ENCODE data around the gene GPR132. TPM values are rescaled to one million over a fixed set of nuclear protein-coding genes. Genes with fewer than 3 reads are reported as not detected.

Gene GPR132
- total RNA-seq, 1 donor from 2014 or later, result 48.5 TPM

GRCh38 chr14:105026802-105027563, 38.2 kb downstream of the GPR132 start:
- DNase-seq (no peak), ATAC-seq (ENCODE audit: low read depth) (no peak)
- Mint-ChIP-seq H3K9me3 (no peaks in the 10 kb centered on the region), H3K36me3 (ENCODE audit: low read depth) (peaks cover 2% of the 10 kb centered on the region), H3K4me3 (no peak overlapping the region), H3K27ac (no peak overlapping the region), H3K4me1 (peaks cover 32% of the 10 kb centered on the region), H3K27me3 (no peaks in the 10 kb centered on the region)
- POLR2A ChIA-PET, result interaction anchor here (0.9 to 3.1 kb wide), 3 partner anchors 10 to 42 kb away, joined by 3 to 12 read pairs (median 5); partner anchors contain the start of genes CLBA1 and GPR132
- TF ChIP-seq CTCF (IDR thresholded peaks at IDR 0.05), result no peak
- CTCF ChIA-PET, result no interaction called here
- intact Hi-C loops (cut with micrococcal nuclease), result no loop called here

GRCh38 chr14:105026033-105026785, 39.0 kb downstream of the GPR132 start:
- DNase-seq (no peak), ATAC-seq (ENCODE audit: low read depth) (peak; percentile 12)
- H3K27ac Mint-ChIP-seq, result peak overlapping the region; percentile 83
- H3K4me3 Mint-ChIP-seq, result peak overlapping the region; percentile 55
- POLR2A ChIA-PET, result interaction anchor here (0.6 to 3.1 kb wide), 5 partner anchors 9 to 51 kb away, joined by 3 to 12 read pairs (median 3); partner anchors contain the start of genes CLBA1 and GPR132
- TF ChIP-seq CTCF (IDR thresholded peaks at IDR 0.05), result no peak
- peaks cover 2% of the 10 kb centered on the region for H3K36me3 Mint-ChIP-seq (ENCODE audit: low read depth)
- peaks cover 37% of the 10 kb centered on the region for H3K4me1 Mint-ChIP-seq
- H3K9me3 Mint-ChIP-seq, result no peaks in the 10 kb centered on the region
- CTCF ChIA-PET, result interaction anchor here (1.5 to 1.6 kb wide), 2 partner anchors 19 to 20 kb away, joined by 4 to 5 read pairs; no protein-coding TSS in a partner anchor
- intact Hi-C loops (cut with micrococcal nuclease), result no loop called here
- no peaks in the 10 kb centered on the region for H3K27me3 Mint-ChIP-seq

- Mint-ChIP-seq H3K27ac (peak overlapping the region; percentile 83), H3K27me3 (no peaks in the 10 kb centered on the region), H3K4me1 (peaks cover 37% of the 10 kb centered on the region), H3K36me3 (ENCODE audit: low read depth) (peaks cover 2% of the 10 kb centered on the region), H3K9me3 (no peaks in the 10 kb centered on the region), H3K4me3 (peak overlapping the region; percentile 19)
- no peak for DNase-seq
- intact Hi-C loops (cut with micrococcal nuclease), result loop anchor here (1.0 kb wide), 1 partner anchor 20 kb away; no protein-coding TSS in a partner anchor
- TF ChIP-seq CTCF (IDR thresholded peaks at IDR 0.05), result no peak
- ChIA-PET CTCF (interaction anchor here (1.5 to 1.6 kb wide), 2 partner anchors 20 to 21 kb away, joined by 4 to 5 read pairs; no protein-coding TSS in a partner anchor), POLR2A (interaction anchor here (1.0 to 3.1 kb wide), 3 partner anchors 36 to 50 kb away, joined by 3 to 12 read pairs (median 3); partner anchors contain the start of gene GPR132)
- ATAC-seq (ENCODE audit: low read depth), result no peak
These were observed 39.8 kb downstream of the GPR132 start for GRCh38 chr14:105025429-105025828.

GRCh38 chr14:105023791-105024480, 41.3 kb downstream of the GPR132 start:
- DNase-seq (no peak), ATAC-seq (ENCODE audit: low read depth) (no peak)
- H3K4me1 Mint-ChIP-seq, result peaks cover 50% of the 10 kb centered on the region
- POLR2A ChIA-PET, result no interaction called here
- CTCF ChIA-PET, result interaction anchor here (1.6 kb wide), 1 partner anchor 21 kb away, joined by 5 read pairs; no protein-coding TSS in a partner anchor
- no peak overlapping the region for H3K4me3 Mint-ChIP-seq
- no peaks in the 10 kb centered on the region for H3K9me3 Mint-ChIP-seq
- H3K36me3 Mint-ChIP-seq (ENCODE audit: low read depth), result no peaks in the 10 kb centered on the region
- H3K27ac Mint-ChIP-seq, result peak overlapping the region; percentile 16
- intact Hi-C loops (cut with micrococcal nuclease), result no loop called here
- no peaks in the 10 kb centered on the region for H3K27me3 Mint-ChIP-seq
- TF ChIP-seq CTCF (IDR thresholded peaks at IDR 0.05), result no peak

Data from activated B cell treated with CpG ODN at 0.5 μM for 24 hours (primary cell).